ENCODE data around the gene SFXN2. TPM values are rescaled to one million over a fixed set of nuclear protein-coding genes. Genes with fewer than 3 reads are reported as not detected.
A peak's percentile ranks its signal among the peaks of the same experiment; 100 is the strongest.

Gene SFXN2
- total and polyA plus RNA-seq, 12 donors, result 0.91 to 12.2 (median 5.7) TPM

DNA sequence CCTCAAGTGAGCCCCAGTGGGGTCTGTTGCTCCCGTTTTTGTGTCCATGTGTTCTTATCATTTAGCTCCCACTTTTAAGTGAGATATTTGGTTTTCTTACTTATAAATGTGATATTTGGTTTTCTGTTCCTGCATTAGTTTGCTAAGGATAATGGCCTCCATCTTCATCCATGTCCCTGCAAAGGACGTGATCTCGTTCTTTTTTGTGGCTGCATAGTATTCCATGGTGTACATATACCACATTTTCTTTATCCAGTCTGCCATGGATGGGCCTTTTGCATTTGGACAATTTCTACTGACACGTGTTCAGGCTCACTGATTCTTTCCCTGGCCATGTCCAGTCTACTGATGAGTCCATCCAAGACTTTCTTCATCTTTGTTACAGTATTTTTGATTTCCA, 9.6 kb downstream of the SFXN2 start:
- H3K4me3 ChIP-seq, result no peak overlapping the region
- DNase-seq, result peak in 2 of 7 donors; percentile 6 to 10
- H3K27ac ChIP-seq, result no peak overlapping the region
- H3K9me3 ChIP-seq (replicated peaks in 1 of 3), result no peaks in the 10 kb centered on the region
- H3K36me3 ChIP-seq (replicated peaks in 1 of 2), result peaks cover 0 to 7% of the 10 kb centered on the region in 2 donors
- H3K4me1 ChIP-seq (replicated peaks in 1 of 2), result peaks cover 7 to 19% of the 10 kb centered on the region in 2 donors
- TF ChIP-seq CTCF (IDR thresholded peaks at IDR 0.05), result no peak
- TF ChIP-seq POLR2A (IDR thresholded peaks at IDR 0.05), result no peak
- no peaks in the 10 kb centered on the region for H3K27me3 ChIP-seq
- intact Hi-C loops (cut with DNase I), result loop anchor here in 1 of 2 donors (10.0 kb wide), 1 partner anchor 341 kb away; no protein-coding TSS in a partner anchor
- WGBS, 4 donors, result 93 to 98% (median 96%) methylated on average over 4 of the region's 4 CpGs

- Histone ChIP-seq H3K27me3 (no peaks in the 10 kb centered on the region), H3K27ac (peak overlapping the region in 1 of 5 donors; percentile 30), H3K4me1 (replicated peaks in 1 of 2) (peaks cover 0 to 20% of the 10 kb centered on the region in 2 donors), H3K9me3 (replicated peaks in 1 of 3) (no peaks in the 10 kb centered on the region), H3K4me3 (no peak overlapping the region), H3K36me3 (replicated peaks in 1 of 2) (peaks cover 0 to 7% of the 10 kb centered on the region in 2 donors)
- peak; percentile 43 to 69 (median 64) for DNase-seq
- intact Hi-C loops (cut with DNase I), result loop anchor here in 1 of 2 donors (5.0 to 10.0 kb wide), 2 partner anchors 176 to 339 kb away; no protein-coding TSS in a partner anchor
- TF ChIP-seq POLR2A (IDR thresholded peaks at IDR 0.05) (no peak), CTCF (IDR thresholded peaks at IDR 0.05) (no peak)
- WGBS, 4 donors, result 53 to 100% (median 67%) methylated on average over 1 to 3 of the region's 3 CpGs
These were observed 11.8 kb downstream of the SFXN2 start for GRCh38 chr10:102726274-102726673.

DNA sequence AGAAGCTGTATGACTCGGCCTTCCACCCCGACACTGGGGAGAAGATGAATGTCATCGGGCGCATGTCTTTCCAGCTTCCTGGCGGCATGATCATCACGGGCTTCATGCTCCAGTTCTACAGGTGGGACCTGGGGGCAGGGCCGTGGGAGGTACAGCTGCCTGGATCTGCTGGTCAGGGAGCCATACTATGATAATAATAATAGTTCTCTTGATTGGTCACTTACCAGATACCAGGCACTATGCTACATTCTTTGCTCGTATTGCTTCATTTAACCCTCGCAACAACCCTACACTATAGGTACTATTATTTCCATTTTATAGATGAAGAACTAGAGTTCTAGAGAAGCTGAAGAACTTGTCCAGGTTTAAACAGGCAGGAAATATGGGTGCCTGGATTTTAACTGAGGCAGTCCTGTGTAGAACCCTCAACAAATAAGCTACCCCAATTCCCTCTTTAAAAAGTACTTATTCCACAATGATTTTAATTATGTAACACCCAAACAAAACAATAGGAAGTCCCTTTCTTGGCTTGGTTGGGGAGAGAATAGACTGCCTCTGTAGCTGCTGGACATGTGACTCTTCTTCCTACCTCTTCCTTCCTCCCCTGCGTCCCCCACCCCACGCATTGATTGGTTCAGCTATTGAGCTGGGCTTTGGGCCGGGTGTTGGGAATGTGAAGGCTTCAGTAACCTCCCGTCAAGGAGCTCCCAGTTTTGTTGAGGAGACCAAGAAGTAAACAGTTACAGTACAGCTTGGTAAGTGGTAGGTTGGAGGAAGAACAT, 12.8 kb downstream of the SFXN2 start:
- peak overlapping the region in 2 of 5 donors; percentile 30 to 49 for H3K27ac ChIP-seq
- peak overlapping the region in 1 of 4 donors; percentile 26 for H3K4me3 ChIP-seq
- H3K9me3 ChIP-seq (replicated peaks in 1 of 3), result no peaks in the 10 kb centered on the region
- peaks cover 0 to 25% of the 10 kb centered on the region in 2 donors for H3K4me1 ChIP-seq (replicated peaks in 1 of 2)
- intact Hi-C loops (cut with DNase I), result loop anchor here in 1 of 2 donors (5.0 to 10.0 kb wide), 2 partner anchors 175 to 338 kb away; no protein-coding TSS in a partner anchor
- no peak for TF ChIP-seq CTCF (IDR thresholded peaks at IDR 0.05)
- no peak for TF ChIP-seq POLR2A (IDR thresholded peaks at IDR 0.05)
- WGBS, 4 donors, result 62 to 77% (median 70%) methylated on average over 7 to 13 of the region's 13 CpGs
- peaks cover 0 to 7% of the 10 kb centered on the region in 2 donors for H3K36me3 ChIP-seq (replicated peaks in 1 of 2)
- no peaks in the 10 kb centered on the region for H3K27me3 ChIP-seq
- DNase-seq, result peak in 2 of 7 donors; percentile 21 to 58

Data from adrenal gland (tissue), 12 donors.